Neural progenitor cell (in vitro differentiated cells): Measurements from ENCODE around the gene OAF. TPM values are rescaled to one million over a fixed set of nuclear protein-coding genes. Genes with fewer than 3 reads are reported as not detected.

Experiments used
- DNase-seq: peaks from one replicate; pipeline ENCODE4 v3.0.0-alpha.2; 2016; ENCODE audit warnings: low spot score
- H2AFZ ChIP-seq: fragments of 200-600 bp; sonication (generic); replicated peaks from 2 replicates; pipeline ENCODE4 v1.6.1; 2016; ENCODE audit warnings: antibody characterized with exemption
- H3F3A ChIP-seq: fragments of 200-600 bp; sonication (generic); 2 replicates; pipeline ENCODE4 v1.6.1; 2016; ENCODE audit warnings: antibody characterized with exemption, low read depth
- H3K27ac ChIP-seq: fragments of 200-600 bp; sonication (generic); 2 replicates; pipeline ENCODE4 v1.5.1; 2016; ENCODE audit warnings: mild to moderate bottlenecking
- H3K27me3 ChIP-seq: fragments of 200-600 bp; sonication (generic); 2 replicates; pipeline ENCODE4 v1.6.1; 2016; ENCODE audit warnings: mild to moderate bottlenecking, moderate library complexity
- H3K36me3 ChIP-seq: fragments of 200-600 bp; sonication (generic); 2 replicates; pipeline ENCODE4 v1.5.1; 2016
- H3K4me1 ChIP-seq: fragments of 200-600 bp; sonication (generic); 2 replicates; pipeline ENCODE4 v1.6.1; 2016; ENCODE audit warnings: mixed run types
- H3K4me2 ChIP-seq: fragments of 200-600 bp; sonication (generic); 2 replicates; pipeline ENCODE4 v1.6.1; 2016
- H3K4me3 ChIP-seq: fragments of 200-600 bp; sonication (generic); 2 replicates; pipeline ENCODE4 v1.5.1; 2016
- H3K79me2 ChIP-seq: fragments of 200-600 bp; sonication (generic); 2 replicates; pipeline ENCODE4 v1.6.1; 2016; ENCODE audit warnings: low read depth
- H3K9ac ChIP-seq: fragments of 200-600 bp; sonication (generic); 2 replicates; pipeline ENCODE4 v1.6.1; 2016
- H3K9me3 ChIP-seq: fragments of 200-600 bp; sonication (generic); 2 replicates; pipeline ENCODE4 v1.5.1; 2016; ENCODE audit warnings: low read depth
- H4K20me1 ChIP-seq: fragments of 200-600 bp; sonication (generic); 2 replicates; pipeline ENCODE4 v1.6.1; 2016; ENCODE audit warnings: low read depth
- H3K27ac Mint-ChIP-seq: 3 replicates; pipeline ENCODE4 v1.8.0; 2021; ENCODE audit warnings: mixed read lengths
- H3K27me3 Mint-ChIP-seq: 2 replicates; pipeline ENCODE4 v1.8.0; 2022; ENCODE audit warnings: low read depth, mild to moderate bottlenecking, inconsistent platforms, moderate library complexity, mixed read lengths; ENCODE audit not compliant: insufficient read depth
- H3K36me3 Mint-ChIP-seq: 3 replicates; pipeline ENCODE4 v1.8.0; 2021; ENCODE audit warnings: mixed read lengths
- H3K4me1 Mint-ChIP-seq: 3 replicates; pipeline ENCODE4 v1.8.0; 2021; ENCODE audit warnings: mixed read lengths
- H3K4me3 Mint-ChIP-seq: 3 replicates; pipeline ENCODE4 v1.8.0; 2021; ENCODE audit warnings: mild to moderate bottlenecking, moderate library complexity, mixed read lengths
- H3K9me3 Mint-ChIP-seq: 3 replicates; pipeline ENCODE4 v1.8.0; 2020; ENCODE audit warnings: mixed read lengths
- EZH2 ChIP-seq: fragments of 200-600 bp; sonication (generic); IDR thresholded peaks from 2 replicates; pipeline ENCODE4 v1.6.1; 2017; ENCODE audit warnings: antibody characterized with exemption, mild to moderate bottlenecking, moderate library complexity
- EZH2phosphoT487 ChIP-seq: fragments of 200-600 bp; sonication (generic); IDR thresholded peaks from 2 replicates; pipeline ENCODE4 v1.6.1; 2017; ENCODE audit warnings: antibody characterized with exemption
- total RNA-seq: library from RNA; depleted of rRNA; stranded (reverse); fragments of >200 nt; gene quantifications from 2 replicates; pipeline ENCODE4 v1.2.3, GENCODE V29; 2015; ENCODE audit warnings: low replicate concordance
- TF ChIP-seq, protein P1 (sequence below): fragments of 200-600 bp; sonication (generic); IDR thresholded peaks from 2 replicates; pipeline ENCODE4 v1.5.1; 2017; ENCODE audit warnings: antibody characterized with exemption, mild to moderate bottlenecking

The OAF gene
- total RNA-seq, 1 donor from 2014 or later = 0.47 TPM

- no peaks in the 10 kb centered on the region for H3K36me3 ChIP-seq
- no peaks in the 10 kb centered on the region for H3K9me3 ChIP-seq
- H3K36me3 Mint-ChIP-seq = no peaks in the 10 kb centered on the region
- peak overlapping the region; percentile 55 for H3K4me2 ChIP-seq
- H3K27me3 ChIP-seq = peaks cover 83% of the 10 kb centered on the region
- no peak overlapping the region for H3K27ac Mint-ChIP-seq
- peaks cover 8% of the 10 kb centered on the region for H3K27me3 Mint-ChIP-seq
- no peak overlapping the region for H3K4me3 ChIP-seq
- DNase-seq = peak; percentile 41
- H2AFZ ChIP-seq = no peak overlapping the region
- H3K9me3 Mint-ChIP-seq = no peaks in the 10 kb centered on the region
- H3K9ac ChIP-seq = no peak overlapping the region
- TF ChIP-seq EZH2 (no peak), EZH2phosphoT487 (no peak)
- TF ChIP-seq, protein P1, sequence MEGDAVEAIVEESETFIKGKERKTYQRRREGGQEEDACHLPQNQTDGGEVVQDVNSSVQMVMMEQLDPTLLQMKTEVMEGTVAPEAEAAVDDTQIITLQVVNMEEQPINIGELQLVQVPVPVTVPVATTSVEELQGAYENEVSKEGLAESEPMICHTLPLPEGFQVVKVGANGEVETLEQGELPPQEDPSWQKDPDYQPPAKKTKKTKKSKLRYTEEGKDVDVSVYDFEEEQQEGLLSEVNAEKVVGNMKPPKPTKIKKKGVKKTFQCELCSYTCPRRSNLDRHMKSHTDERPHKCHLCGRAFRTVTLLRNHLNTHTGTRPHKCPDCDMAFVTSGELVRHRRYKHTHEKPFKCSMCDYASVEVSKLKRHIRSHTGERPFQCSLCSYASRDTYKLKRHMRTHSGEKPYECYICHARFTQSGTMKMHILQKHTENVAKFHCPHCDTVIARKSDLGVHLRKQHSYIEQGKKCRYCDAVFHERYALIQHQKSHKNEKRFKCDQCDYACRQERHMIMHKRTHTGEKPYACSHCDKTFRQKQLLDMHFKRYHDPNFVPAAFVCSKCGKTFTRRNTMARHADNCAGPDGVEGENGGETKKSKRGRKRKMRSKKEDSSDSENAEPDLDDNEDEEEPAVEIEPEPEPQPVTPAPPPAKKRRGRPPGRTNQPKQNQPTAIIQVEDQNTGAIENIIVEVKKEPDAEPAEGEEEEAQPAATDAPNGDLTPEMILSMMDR = no peak
- no peak overlapping the region for H3K27ac ChIP-seq
- H3K4me1 ChIP-seq = peaks cover 28% of the 10 kb centered on the region
- H3K4me3 Mint-ChIP-seq = no peak overlapping the region
- H4K20me1 ChIP-seq = no peaks in the 10 kb centered on the region
- H3K4me1 Mint-ChIP-seq = peaks cover 56% of the 10 kb centered on the region
- H3F3A ChIP-seq = peaks cover 12% of the 10 kb centered on the region
- H3K79me2 ChIP-seq = no peaks in the 10 kb centered on the region
Measured at GRCh38 chr11:120197977-120198376, 12.9 kb upstream of the OAF start.

DNA sequence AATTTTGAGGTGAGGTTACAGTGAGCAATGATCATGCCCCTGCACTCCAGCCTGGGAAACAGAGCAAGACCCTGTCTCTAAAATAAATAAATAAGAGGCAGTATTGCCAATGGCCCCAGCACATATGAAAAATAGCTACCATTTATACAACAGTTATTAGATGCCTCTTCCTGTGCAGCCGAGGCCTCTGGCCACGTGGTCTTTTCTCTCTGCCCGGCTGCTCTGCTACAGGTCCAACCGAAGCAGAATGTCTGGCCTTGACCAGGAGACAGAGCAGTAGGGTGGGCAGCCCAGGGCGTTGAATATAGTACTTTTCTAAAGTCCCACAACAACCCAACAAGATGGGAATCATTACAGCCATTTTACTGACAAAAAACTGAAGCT, 12.4 kb upstream of the OAF start:
- Histone ChIP-seq H3K36me3 (no peaks in the 10 kb centered on the region), H3K9me3 (no peaks in the 10 kb centered on the region), H3K79me2 (no peaks in the 10 kb centered on the region), H3F3A (peaks cover 12% of the 10 kb centered on the region), H3K4me1 (peaks cover 28% of the 10 kb centered on the region), H3K27ac (no peak overlapping the region), H4K20me1 (no peaks in the 10 kb centered on the region), H2AFZ (no peak overlapping the region), H3K4me2 (peak overlapping the region; percentile 55), H3K9ac (no peak overlapping the region), H3K4me3 (no peak overlapping the region), H3K27me3 (peaks cover 87% of the 10 kb centered on the region)
- H3K4me3 Mint-ChIP-seq = no peak overlapping the region
- DNase-seq = no peak
- H3K27ac Mint-ChIP-seq = no peak overlapping the region
- TF ChIP-seq EZH2 (no peak), EZH2phosphoT487 (no peak)
- TF ChIP-seq, protein P1 = no peak
- no peaks in the 10 kb centered on the region for H3K9me3 Mint-ChIP-seq
- no peaks in the 10 kb centered on the region for H3K36me3 Mint-ChIP-seq
- peaks cover 56% of the 10 kb centered on the region for H3K4me1 Mint-ChIP-seq
- peaks cover 8% of the 10 kb centered on the region for H3K27me3 Mint-ChIP-seq

- TF ChIP-seq EZH2 (no peak), EZH2phosphoT487 (no peak)
- TF ChIP-seq, protein P1 = no peak
- no peaks in the 10 kb centered on the region for H4K20me1 ChIP-seq
- H3K27ac ChIP-seq = no peak overlapping the region
- no peak overlapping the region for H3K4me3 ChIP-seq
- H3K27ac Mint-ChIP-seq = peak overlapping the region; percentile 57
- peaks cover 53% of the 10 kb centered on the region for H3K4me1 Mint-ChIP-seq
- H3K27me3 ChIP-seq = peaks cover 82% of the 10 kb centered on the region
- H3K36me3 ChIP-seq = no peaks in the 10 kb centered on the region
- H2AFZ ChIP-seq = no peak overlapping the region
- no peak overlapping the region for H3K9ac ChIP-seq
- peaks cover 12% of the 10 kb centered on the region for H3F3A ChIP-seq
- no peak for DNase-seq
- H3K4me1 ChIP-seq = peaks cover 28% of the 10 kb centered on the region
- no peaks in the 10 kb centered on the region for H3K36me3 Mint-ChIP-seq
- no peak overlapping the region for H3K4me2 ChIP-seq
- peaks cover 8% of the 10 kb centered on the region for H3K27me3 Mint-ChIP-seq
- no peaks in the 10 kb centered on the region for H3K9me3 Mint-ChIP-seq
- no peaks in the 10 kb centered on the region for H3K9me3 ChIP-seq
- no peaks in the 10 kb centered on the region for H3K79me2 ChIP-seq
- H3K4me3 Mint-ChIP-seq = no peak overlapping the region
Measured at GRCh38 chr11:120198787-120199469, 11.9 kb upstream of the OAF start.
